OCI-LY1 (cell line): ENCODE measurements around the gene SOCS6.

Source experiments
- CTCF ChIP-seq: fragments of 200-600 bp; sonication (generic), shearing (Covaris generic); IDR thresholded peaks from 2 replicates; pipeline ENCODE4 v1.5.1; 2017; ENCODE audit warnings: mild to moderate bottlenecking, antibody characterized with exemption, low read length, moderate library complexity, mixed read lengths
- EZH2 ChIP-seq: fragments of 200-600 bp; sonication (generic), shearing (Covaris generic); IDR thresholded peaks from 2 replicates; pipeline ENCODE4 v1.8.0; 2017; ENCODE audit warnings: borderline replicate concordance, mixed run types, mild to moderate bottlenecking, antibody characterized with exemption, low read length, moderate library complexity, mixed read lengths

DNA sequence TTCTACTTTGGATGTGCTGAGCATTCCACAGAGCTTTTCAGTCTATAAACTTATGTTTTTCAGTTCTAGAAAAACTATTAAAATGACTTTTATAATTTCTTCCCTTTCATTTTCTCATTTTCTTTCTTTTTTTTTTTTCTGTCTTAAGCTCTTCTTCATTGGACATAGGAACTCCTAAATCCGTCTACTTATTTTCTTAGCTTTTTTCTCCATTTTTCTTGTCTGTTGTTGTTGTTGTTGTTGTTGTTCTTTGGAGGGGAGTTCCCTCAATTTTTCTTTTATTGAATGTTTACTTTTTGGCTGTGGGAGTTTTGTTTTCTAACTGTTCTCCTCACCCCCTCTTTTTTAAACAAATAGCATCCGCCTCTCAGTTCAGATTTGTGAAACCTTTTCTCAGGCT lies 7.9 kb downstream of the SOCS6 start:
- no peak for TF ChIP-seq CTCF
- no peak for TF ChIP-seq EZH2
